T-helper 1 cell (primary cell): Measurements from ENCODE around the gene KRTAP4-12.
"Not testable (repeated sequence)": the region's sequence is repeated elsewhere in the genome, so short reads cannot be mapped to it uniquely, and the experiment has no call there.

ENCODE experiments used
- DNase-seq, 5 donors: peaks; one replicate each; pipeline ENCODE4 v3.0.0-alpha.2; 2012 to 2020

The KRTAP4-12 gene

DNA sequence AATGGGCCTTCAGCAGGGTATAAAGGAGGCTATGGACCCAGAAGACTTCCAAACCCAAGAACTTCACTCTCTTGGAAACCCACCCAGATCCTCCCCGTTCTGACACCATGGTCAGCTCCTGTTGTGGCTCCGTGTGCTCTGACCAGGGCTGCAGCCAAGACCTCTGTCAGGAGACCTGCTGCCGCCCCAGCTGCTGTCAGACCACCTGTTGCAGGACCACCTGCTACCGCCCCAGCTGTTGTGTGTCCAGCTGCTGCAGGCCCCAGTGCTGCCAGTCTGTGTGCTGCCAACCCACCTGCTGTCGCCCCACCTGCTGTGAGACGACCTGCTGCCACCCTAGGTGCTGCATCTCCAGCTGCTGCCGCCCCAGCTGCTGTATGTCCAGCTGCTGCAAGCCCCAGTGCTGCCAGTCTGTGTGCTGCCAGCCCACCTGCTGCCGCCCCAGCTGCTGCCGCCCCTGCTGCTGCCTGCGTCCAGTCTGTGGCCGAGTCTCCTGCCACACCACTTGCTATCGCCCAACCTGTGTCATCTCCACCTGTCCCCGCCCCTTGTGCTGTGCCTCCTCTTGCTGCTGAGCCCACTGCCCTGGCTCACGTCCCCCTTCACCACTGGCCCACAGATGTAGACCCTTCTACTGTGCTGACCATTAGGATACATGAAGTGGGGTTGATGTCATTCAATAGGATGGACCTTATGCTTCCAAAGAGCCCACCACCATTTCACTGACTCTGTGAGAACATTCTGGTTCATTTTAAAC is 39.7 kb downstream of the KRTAP4-12 start, which contains the start of gene KRTAP4-7:
KRTAP4-7 (plus strand) TSS at position 51 of the 757 bp plus-strand sequence; CDS start at position 108, 57 bp downstream.
- not testable (repeated sequence) for DNase-seq

DNA sequence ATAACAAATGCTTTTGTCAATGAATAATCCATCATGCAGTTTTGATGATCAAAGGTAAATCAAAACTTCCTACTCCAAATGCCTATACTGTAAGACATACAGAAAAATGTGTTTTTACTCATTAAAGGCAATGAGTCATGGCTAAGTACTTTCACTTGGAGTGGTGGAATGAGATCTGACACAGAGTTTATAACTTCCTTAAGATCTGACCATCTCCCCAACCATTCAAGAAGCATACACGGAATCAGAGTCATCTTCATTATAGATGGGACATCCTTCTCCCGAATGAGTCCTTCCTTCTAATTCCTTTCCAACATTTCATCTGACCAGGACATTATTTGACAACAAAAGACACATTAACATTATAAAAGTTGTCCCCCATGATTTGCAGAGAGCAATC is 40.6 kb downstream of the KRTAP4-12 start:
- DNase-seq, result not testable (repeated sequence)

DNA sequence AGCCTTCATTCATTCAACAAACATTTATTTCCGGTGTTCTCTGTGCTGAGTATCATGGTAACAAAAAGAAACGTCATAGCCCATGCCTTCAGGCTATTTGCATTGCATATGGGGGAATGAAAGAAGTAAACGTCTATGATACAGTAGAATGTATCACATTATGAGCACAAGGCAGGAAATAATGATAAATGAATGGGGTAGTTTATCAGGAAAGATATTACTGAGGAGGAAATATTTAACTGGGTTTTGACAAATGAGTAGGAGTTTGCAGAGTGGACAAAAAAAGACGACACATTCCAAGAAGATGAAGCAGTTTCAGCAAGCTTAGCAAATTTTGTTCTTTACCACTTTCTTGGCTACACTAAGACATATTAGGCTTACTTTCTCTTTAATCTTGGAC is 41.4 kb downstream of the KRTAP4-12 start:
- DNase-seq, result no peak

GRCh38 chr17:41076788-41077187 is 47.2 kb downstream of the KRTAP4-12 start:
- no peak for DNase-seq

GRCh38 chr17:41073676-41074075 is 50.3 kb downstream of the KRTAP4-12 start:
- no peak for DNase-seq
